ENCODE measurements around the gene RTEL1.

DNA sequence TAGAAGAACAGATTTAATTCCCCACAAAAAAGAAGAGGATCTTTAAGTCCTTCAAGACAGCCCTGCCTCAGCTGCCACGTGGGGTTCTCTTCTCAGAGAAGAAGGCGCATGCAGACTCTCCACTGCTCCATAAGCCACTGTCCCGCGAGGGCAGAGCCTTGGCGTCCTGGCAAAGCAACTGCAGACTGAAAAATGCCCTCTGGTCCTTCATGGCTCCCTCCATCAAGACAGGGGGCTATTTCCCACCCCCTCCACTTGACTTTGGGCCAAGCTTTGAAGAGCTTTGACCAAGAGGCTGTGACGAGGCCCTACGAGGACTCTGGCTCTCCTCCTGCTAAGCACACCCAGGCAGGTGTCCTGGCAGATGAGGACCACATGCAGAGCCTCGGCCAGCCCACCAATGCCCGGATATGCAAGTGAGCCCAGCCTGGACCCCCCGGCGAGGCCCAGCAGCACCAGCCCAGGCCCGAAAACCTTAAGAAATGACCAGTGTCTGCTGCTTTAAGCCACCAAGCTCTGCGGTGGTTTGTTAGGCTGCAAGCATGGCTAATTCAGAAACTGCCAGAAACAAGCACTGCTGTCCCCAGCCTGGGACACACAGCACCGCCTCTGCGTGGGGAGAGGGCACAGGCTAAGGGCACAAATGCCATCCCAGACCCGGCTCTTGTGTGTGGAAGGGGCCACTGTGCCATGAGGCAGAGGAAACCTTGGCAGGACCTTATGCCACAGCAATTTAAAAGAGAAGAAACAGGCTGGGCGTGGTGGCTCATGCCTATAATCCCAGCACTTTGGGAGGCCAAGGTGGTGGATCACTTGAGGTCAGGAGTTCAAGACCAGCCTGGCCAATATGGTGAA, 47.3 kb upstream of the RTEL1 start:
- TF ChIP-seq POLR2A (IDR thresholded peaks at IDR 0.05) (no peak), EP300 (IDR thresholded peaks at IDR 0.05) (no peak)

Measured in tibial nerve (tissue), 3 donors.